Neutrophil (primary cell): Measurements from ENCODE around the gene DNMBP.
"Not testable (repeated sequence)": the region's sequence is repeated elsewhere in the genome, so short reads cannot be mapped to it uniquely, and the experiment has no call there.

Source experiments
- H3K27ac ChIP-seq: fragments of 200-600 bp; sonication (generic); 2 replicates; pipeline ENCODE4 v1.5.1; 2016; ENCODE audit warnings: mild to moderate bottlenecking, moderate library complexity
- H3K27me3 ChIP-seq: fragments of 200-600 bp; sonication (generic); 2 replicates; pipeline ENCODE4 v1.6.0; 2016; ENCODE audit warnings: mild to moderate bottlenecking
- H3K36me3 ChIP-seq: fragments of 200-600 bp; sonication (generic); 2 replicates; pipeline ENCODE4 v1.5.1; 2017
- H3K4me1 ChIP-seq, 2 experiments: fragments of 200-600 bp in 1 of 2; sonication (generic) in 1 of 2; 1 replicate in 1 of 2; 2 replicates in 1 of 2; pipeline versions ENCODE4 v1.5.1 to v1.6.1; 2013 to 2016; ENCODE audit warnings: low read depth in 1 of 2, low read length in 1 of 2, mild to moderate bottlenecking in 1 of 2, moderate library complexity in 1 of 2; ENCODE audit not compliant: control insufficient read depth in 1 of 2, insufficient read depth in 1 of 2
- H3K4me3 ChIP-seq, 2 experiments: fragments of 200-600 bp in 1 of 2; sonication (generic) in 1 of 2; 1 replicate in 1 of 2; 2 replicates in 1 of 2; pipeline ENCODE4 v1.5.1; 2013 to 2016; ENCODE audit warnings: low read depth in 1 of 2, low read length in 1 of 2, mild to moderate bottlenecking in 1 of 2, moderate library complexity in 1 of 2
- H3K9me3 ChIP-seq: fragments of 200-600 bp; sonication (generic); 2 replicates; pipeline ENCODE4 v1.5.1; 2016
- TF ChIP-seq, protein P1 (sequence below): fragments of 200-600 bp; sonication (generic); IDR thresholded peaks from 2 replicates; pipeline ENCODE4 v1.5.1; 2016; ENCODE audit warnings: antibody characterized with exemption

DNMBP gene

DNA sequence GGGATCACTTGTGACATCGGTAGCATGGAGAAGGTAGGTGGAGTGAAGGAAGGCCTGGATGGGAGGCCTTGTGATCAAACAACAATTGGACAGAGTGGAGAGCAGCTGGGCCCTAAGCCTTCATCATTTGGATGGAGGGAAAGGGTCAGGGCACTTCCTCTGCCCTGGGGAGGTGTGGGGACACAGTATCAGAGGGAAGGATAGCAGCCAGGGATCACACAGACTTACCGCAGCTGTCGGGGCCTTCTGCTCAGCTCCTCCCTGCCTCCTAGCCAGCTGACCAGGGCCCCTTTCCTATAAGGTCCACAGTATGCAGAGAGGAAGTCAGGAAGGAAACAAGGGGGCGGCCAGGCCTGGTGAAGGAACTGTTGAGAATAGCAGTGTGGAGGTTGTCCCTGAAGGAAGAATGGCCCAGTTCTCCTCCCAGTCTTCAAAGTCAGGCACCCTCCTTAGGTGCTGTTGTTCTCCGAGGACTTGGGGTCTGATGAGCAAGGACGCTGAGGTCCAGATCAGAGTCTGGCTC is 165.3 kb downstream of the DNMBP start:
- TF ChIP-seq, protein P1, sequence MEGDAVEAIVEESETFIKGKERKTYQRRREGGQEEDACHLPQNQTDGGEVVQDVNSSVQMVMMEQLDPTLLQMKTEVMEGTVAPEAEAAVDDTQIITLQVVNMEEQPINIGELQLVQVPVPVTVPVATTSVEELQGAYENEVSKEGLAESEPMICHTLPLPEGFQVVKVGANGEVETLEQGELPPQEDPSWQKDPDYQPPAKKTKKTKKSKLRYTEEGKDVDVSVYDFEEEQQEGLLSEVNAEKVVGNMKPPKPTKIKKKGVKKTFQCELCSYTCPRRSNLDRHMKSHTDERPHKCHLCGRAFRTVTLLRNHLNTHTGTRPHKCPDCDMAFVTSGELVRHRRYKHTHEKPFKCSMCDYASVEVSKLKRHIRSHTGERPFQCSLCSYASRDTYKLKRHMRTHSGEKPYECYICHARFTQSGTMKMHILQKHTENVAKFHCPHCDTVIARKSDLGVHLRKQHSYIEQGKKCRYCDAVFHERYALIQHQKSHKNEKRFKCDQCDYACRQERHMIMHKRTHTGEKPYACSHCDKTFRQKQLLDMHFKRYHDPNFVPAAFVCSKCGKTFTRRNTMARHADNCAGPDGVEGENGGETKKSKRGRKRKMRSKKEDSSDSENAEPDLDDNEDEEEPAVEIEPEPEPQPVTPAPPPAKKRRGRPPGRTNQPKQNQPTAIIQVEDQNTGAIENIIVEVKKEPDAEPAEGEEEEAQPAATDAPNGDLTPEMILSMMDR, result no peak
- no peaks in the 10 kb centered on the region for H3K9me3 ChIP-seq
- H3K4me1 ChIP-seq, result peaks cover 42 to 54% of the 10 kb centered on the region in 2 experiments
- peak overlapping the region; percentile 58 for H3K27ac ChIP-seq
- no peaks in the 10 kb centered on the region for H3K36me3 ChIP-seq
- no peak overlapping the region for H3K4me3 ChIP-seq
- no peaks in the 10 kb centered on the region for H3K27me3 ChIP-seq

DNA sequence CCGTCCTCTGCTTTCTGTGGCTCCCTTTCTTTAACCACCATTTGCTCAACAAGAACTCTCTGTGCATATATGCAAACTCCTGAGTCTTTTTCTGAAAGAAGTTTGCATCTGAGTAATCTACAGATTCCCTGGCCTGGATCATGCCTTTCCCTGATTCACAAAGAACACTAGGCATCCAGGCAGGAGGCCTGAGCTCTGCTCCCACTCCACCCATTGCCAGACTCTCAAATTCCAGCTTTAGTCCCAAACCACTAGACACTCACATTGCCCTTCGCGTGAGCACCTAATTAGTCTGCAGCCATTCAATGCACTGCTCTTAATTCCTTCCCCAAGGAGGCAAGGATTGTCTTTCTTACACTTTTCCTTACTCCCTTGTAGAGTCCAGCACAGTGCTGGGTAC is 166.4 kb downstream of the DNMBP start:
- Histone ChIP-seq H3K4me3 (no peak overlapping the region), H3K27me3 (no peaks in the 10 kb centered on the region), H3K4me1 (peaks cover 38 to 48% of the 10 kb centered on the region in 2 experiments), H3K36me3 (no peaks in the 10 kb centered on the region), H3K9me3 (no peaks in the 10 kb centered on the region), H3K27ac (peak overlapping the region; percentile 58)
- TF ChIP-seq, protein P1, result no peak

DNA sequence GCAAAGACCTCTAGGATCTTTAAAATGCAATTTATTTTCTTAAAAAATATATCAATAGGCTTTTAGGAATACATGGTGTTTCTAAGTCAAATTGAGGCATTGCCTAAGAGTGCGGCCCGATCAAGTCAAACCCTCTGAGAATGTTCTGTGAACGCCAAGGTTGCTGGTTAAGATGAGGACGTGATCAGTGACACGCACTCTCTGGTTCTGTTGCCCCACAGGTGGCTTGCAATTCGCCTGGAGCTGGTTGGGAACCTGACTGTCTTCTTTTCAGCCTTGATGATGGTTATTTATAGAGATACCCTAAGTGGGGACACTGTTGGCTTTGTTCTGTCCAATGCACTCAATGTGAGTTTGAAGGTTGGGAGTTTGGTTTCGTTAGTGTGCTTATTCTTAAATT is 168.0 kb downstream of the DNMBP start:
- no peak overlapping the region for H3K4me3 ChIP-seq
- no peaks in the 10 kb centered on the region for H3K36me3 ChIP-seq
- TF ChIP-seq, protein P1, result no peak
- peaks cover 34 to 42% of the 10 kb centered on the region in 2 experiments for H3K4me1 ChIP-seq
- no peaks in the 10 kb centered on the region for H3K27me3 ChIP-seq
- H3K9me3 ChIP-seq, result no peaks in the 10 kb centered on the region
- H3K27ac ChIP-seq, result no peak overlapping the region

DNA sequence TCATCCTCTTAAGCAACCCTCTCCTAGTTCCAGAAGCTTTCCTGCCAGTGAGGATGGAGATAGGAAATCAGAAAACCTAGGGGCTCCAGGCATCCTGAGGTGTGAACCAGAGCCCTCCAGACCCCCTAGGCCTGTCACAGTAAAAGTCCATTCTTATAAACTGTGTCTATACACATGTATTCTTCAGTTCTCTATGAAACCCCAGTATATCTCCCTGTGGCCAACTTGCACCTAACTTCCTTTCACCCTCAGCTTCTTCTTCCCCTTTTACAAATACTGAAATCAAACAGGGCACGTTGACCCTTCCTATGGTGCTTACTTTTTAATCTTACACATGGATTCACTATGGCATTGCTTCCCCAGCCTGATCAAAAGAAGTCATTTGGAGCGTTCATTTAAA is 168.9 kb downstream of the DNMBP start:
- H3K9me3 ChIP-seq, H3K27me3 ChIP-seq, H3K36me3 ChIP-seq, H3K4me3 ChIP-seq: not testable (repeated sequence)
- H3K27ac ChIP-seq, result peak overlapping the region; percentile 56
- peaks cover 25 to 33% of the 10 kb centered on the region in 2 experiments for H3K4me1 ChIP-seq

DNA sequence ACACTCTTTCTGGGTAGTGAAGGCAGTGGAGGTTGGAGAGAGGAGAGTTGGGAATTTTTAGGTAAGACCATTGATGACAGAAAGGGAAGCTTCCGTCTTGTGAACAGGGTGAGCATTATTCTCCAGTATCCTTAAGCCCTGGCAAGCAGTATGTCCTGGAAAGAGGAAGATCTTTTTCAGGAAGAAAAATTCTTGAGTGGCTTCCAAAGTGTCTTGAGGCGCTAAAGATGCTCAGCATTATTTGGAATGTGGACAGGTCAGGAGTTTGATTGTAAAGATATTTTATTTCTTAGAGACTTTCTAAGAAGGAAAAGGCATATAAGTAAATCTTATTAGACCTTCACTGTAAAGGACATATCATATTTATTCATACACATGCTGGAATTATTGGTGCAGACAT is 173.0 kb downstream of the DNMBP start:
- Histone ChIP-seq H3K27ac (no peak overlapping the region), H3K4me3 (no peak overlapping the region), H3K36me3 (no peaks in the 10 kb centered on the region), H3K9me3 (no peaks in the 10 kb centered on the region), H3K4me1 (peaks cover 7% of the 10 kb centered on the region in 2 experiments), H3K27me3 (no peaks in the 10 kb centered on the region)
- TF ChIP-seq, protein P1, result no peak

- H3K4me3 ChIP-seq, result no peak overlapping the region
- TF ChIP-seq, protein P1, result no peak
- H3K9me3 ChIP-seq, result no peaks in the 10 kb centered on the region
- no peaks in the 10 kb centered on the region for H3K27me3 ChIP-seq
- H3K4me1 ChIP-seq, result peaks cover 3% of the 10 kb centered on the region in 2 experiments
- H3K27ac ChIP-seq, result no peak overlapping the region
- H3K36me3 ChIP-seq, result no peaks in the 10 kb centered on the region
Observed at GRCh38 chr10:99835947-99836346, 173.8 kb downstream of the DNMBP start.
